ENCODE results near the gene PRKACB.
"Not testable (repeated sequence)": the region's sequence is repeated elsewhere in the genome, so short reads cannot be mapped to it uniquely, and the experiment has no call there.

The PRKACB gene

GRCh38 chr1:84223751-84224432 lies 79.8 kb downstream of the PRKACB start:
- no peak for DNase-seq (ENCODE audit: low read depth)

- DNase-seq (ENCODE audit: low read depth), result no peak
Measured at GRCh38 chr1:84224905-84225304, 80.8 kb downstream of the PRKACB start.

- DNase-seq (ENCODE audit: low read depth), result no peak
Measured at GRCh38 chr1:84225646-84226045, 81.6 kb downstream of the PRKACB start.

- not testable (repeated sequence) for DNase-seq (ENCODE audit: low read depth)
Measured at GRCh38 chr1:84232676-84233075, 88.6 kb downstream of the PRKACB start.

- no peak for DNase-seq (ENCODE audit: low read depth)
Measured at GRCh38 chr1:84236256-84236655, 92.2 kb downstream of the PRKACB start.

GRCh38 chr1:84242641-84243040 lies 98.6 kb downstream of the PRKACB start:
- DNase-seq (ENCODE audit: low read depth), result no peak

GRCh38 chr1:84245563-84245962 lies 101.5 kb downstream of the PRKACB start:
- DNase-seq (ENCODE audit: low read depth), result no peak

- no peak for DNase-seq (ENCODE audit: low read depth)
Measured at GRCh38 chr1:84246213-84246612, 102.1 kb downstream of the PRKACB start.

GRCh38 chr1:84247425-84248220 lies 103.6 kb downstream of the PRKACB start:
- DNase-seq (ENCODE audit: low read depth), result no peak

GRCh38 chr1:84250668-84251067 lies 106.6 kb downstream of the PRKACB start:
- no peak for DNase-seq (ENCODE audit: low read depth)

GRCh38 chr1:84253036-84253435 lies 109.0 kb downstream of the PRKACB start:
- no peak for DNase-seq (ENCODE audit: low read depth)

GRCh38 chr1:84253891-84254290 lies 109.8 kb downstream of the PRKACB start:
- no peak for DNase-seq (ENCODE audit: low read depth)

- no peak for DNase-seq (ENCODE audit: low read depth)
Measured at GRCh38 chr1:84254703-84255238, 110.7 kb downstream of the PRKACB start.

GRCh38 chr1:84255582-84255981 lies 111.5 kb downstream of the PRKACB start:
- DNase-seq (ENCODE audit: low read depth), result no peak

- no peak for DNase-seq (ENCODE audit: low read depth)
Measured at GRCh38 chr1:84257617-84258016, 113.5 kb downstream of the PRKACB start.

- no peak for DNase-seq (ENCODE audit: low read depth)
Measured at GRCh38 chr1:84259376-84259775, 115.3 kb downstream of the PRKACB start.

GRCh38 chr1:84259989-84260388 lies 115.9 kb downstream of the PRKACB start:
- DNase-seq (ENCODE audit: low read depth), result no peak

- DNase-seq (ENCODE audit: low read depth), result no peak
Measured at GRCh38 chr1:84260852-84261518, 116.9 kb downstream of the PRKACB start.

GRCh38 chr1:84264961-84265360 lies 120.9 kb downstream of the PRKACB start:
- DNase-seq (ENCODE audit: low read depth), result no peak

GRCh38 chr1:84265867-84266266 lies 121.8 kb downstream of the PRKACB start:
- DNase-seq (ENCODE audit: low read depth), result no peak

- no peak for DNase-seq (ENCODE audit: low read depth)
Measured at GRCh38 chr1:84266748-84267147, 122.7 kb downstream of the PRKACB start.

- no peak for DNase-seq (ENCODE audit: low read depth)
Measured at GRCh38 chr1:84267476-84267875, 123.4 kb downstream of the PRKACB start.

GRCh38 chr1:84268346-84268745 lies 124.3 kb downstream of the PRKACB start:
- no peak for DNase-seq (ENCODE audit: low read depth)

Data from activated T-cell treated with anti-CD3 and anti-CD28 coated beads for 48 hours (primary cell).